ENCODE results near the gene LCN12.
A peak's percentile ranks its signal among the peaks of the same experiment; 100 is the strongest.

LCN12 gene

GRCh38 chr9:136978073-136978864 is 26.2 kb downstream of the LCN12 start:
- TF ChIP-seq JUND (IDR thresholded peaks at IDR 0.05; ENCODE audit: low read depth) = no peak
- peak; percentile 94 to 99 for DNase-seq (ENCODE audit: low read depth in 1 of 2, low spot score in 1 of 2)
- in situ Hi-C loops (cut with HindIII; ENCODE audit: low pct_unique_long_range_greater_than_20kb, low sequenced_read_pairs) = no loop called here

GRCh38 chr9:136978865-136979544 is 26.9 kb downstream of the LCN12 start:
- in situ Hi-C loops (cut with HindIII; ENCODE audit: low pct_unique_long_range_greater_than_20kb, low sequenced_read_pairs) = no loop called here
- TF ChIP-seq JUND (IDR thresholded peaks at IDR 0.05; ENCODE audit: low read depth) = no peak
- no peak for DNase-seq (ENCODE audit: low read depth in 1 of 2, low spot score in 1 of 2)

- no peak for DNase-seq (ENCODE audit: low read depth in 1 of 2, low spot score in 1 of 2)
- no peak for TF ChIP-seq JUND (IDR thresholded peaks at IDR 0.05; ENCODE audit: low read depth)
- in situ Hi-C loops (cut with HindIII; ENCODE audit: low pct_unique_long_range_greater_than_20kb, low sequenced_read_pairs) = no loop called here
These were observed 27.9 kb downstream of the LCN12 start for GRCh38 chr9:136979769-136980587.

GRCh38 chr9:136980669-136981478 is 28.8 kb downstream of the LCN12 start:
- in situ Hi-C loops (cut with HindIII; ENCODE audit: low pct_unique_long_range_greater_than_20kb, low sequenced_read_pairs) = no loop called here
- DNase-seq (ENCODE audit: low read depth in 1 of 2, low spot score in 1 of 2) = no peak
- TF ChIP-seq JUND (IDR thresholded peaks at IDR 0.05; ENCODE audit: low read depth) = no peak

- no peak for DNase-seq (ENCODE audit: low read depth in 1 of 2, low spot score in 1 of 2)
- no peak for TF ChIP-seq JUND (IDR thresholded peaks at IDR 0.05; ENCODE audit: low read depth)
- in situ Hi-C loops (cut with HindIII; ENCODE audit: low pct_unique_long_range_greater_than_20kb, low sequenced_read_pairs) = no loop called here
These were observed 29.6 kb downstream of the LCN12 start for GRCh38 chr9:136981588-136982231.

GRCh38 chr9:136982232-136983051 is 30.4 kb downstream of the LCN12 start, which contains the start of gene LCNL1:
LCNL1 (plus strand) TSS chr9:136982993; CDS start chr9:136983587, 594 bp downstream.
- in situ Hi-C loops (cut with HindIII; ENCODE audit: low pct_unique_long_range_greater_than_20kb, low sequenced_read_pairs) = no loop called here
- no peak for TF ChIP-seq JUND (IDR thresholded peaks at IDR 0.05; ENCODE audit: low read depth)
- DNase-seq (ENCODE audit: low read depth in 1 of 2, low spot score in 1 of 2) = no peak

- in situ Hi-C loops (cut with HindIII; ENCODE audit: low pct_unique_long_range_greater_than_20kb, low sequenced_read_pairs) = no loop called here
- no peak for DNase-seq (ENCODE audit: low read depth in 1 of 2, low spot score in 1 of 2)
- no peak for TF ChIP-seq JUND (IDR thresholded peaks at IDR 0.05; ENCODE audit: low read depth)
These were observed 31.1 kb downstream of the LCN12 start for GRCh38 chr9:136983167-136983566.

GRCh38 chr9:136983656-136984314 is 31.7 kb downstream of the LCN12 start:
- in situ Hi-C loops (cut with HindIII; ENCODE audit: low pct_unique_long_range_greater_than_20kb, low sequenced_read_pairs) = no loop called here
- DNase-seq (ENCODE audit: low read depth in 1 of 2, low spot score in 1 of 2) = no peak

GRCh38 chr9:136984464-136985026 is 32.5 kb downstream of the LCN12 start:
- TF ChIP-seq JUND (IDR thresholded peaks at IDR 0.05; ENCODE audit: low read depth) = no peak
- no peak for DNase-seq (ENCODE audit: low read depth in 1 of 2, low spot score in 1 of 2)
- in situ Hi-C loops (cut with HindIII; ENCODE audit: low pct_unique_long_range_greater_than_20kb, low sequenced_read_pairs) = no loop called here

More at GRCh38 chr9:136983656-136984314, 31.7 kb downstream of the LCN12 start:
- TF ChIP-seq JUND (IDR thresholded peaks at IDR 0.05; ENCODE audit: low read depth) = no peak

- TF ChIP-seq JUND (IDR thresholded peaks at IDR 0.05; ENCODE audit: low read depth) = no peak
- in situ Hi-C loops (cut with HindIII; ENCODE audit: low pct_unique_long_range_greater_than_20kb, low sequenced_read_pairs) = no loop called here
These were observed 33.0 kb downstream of the LCN12 start for GRCh38 chr9:136985027-136985602.

More at GRCh38 chr9:136985027-136985602, 33.0 kb downstream of the LCN12 start:
- no peak for DNase-seq (ENCODE audit: low read depth in 1 of 2, low spot score in 1 of 2)

All from T47D (cell line).